ENCODE data around the gene CTSK.
"Not testable (repeated sequence)": the region's sequence is repeated elsewhere in the genome, so short reads cannot be mapped to it uniquely, and the experiment has no call there.

CTSK gene

DNA sequence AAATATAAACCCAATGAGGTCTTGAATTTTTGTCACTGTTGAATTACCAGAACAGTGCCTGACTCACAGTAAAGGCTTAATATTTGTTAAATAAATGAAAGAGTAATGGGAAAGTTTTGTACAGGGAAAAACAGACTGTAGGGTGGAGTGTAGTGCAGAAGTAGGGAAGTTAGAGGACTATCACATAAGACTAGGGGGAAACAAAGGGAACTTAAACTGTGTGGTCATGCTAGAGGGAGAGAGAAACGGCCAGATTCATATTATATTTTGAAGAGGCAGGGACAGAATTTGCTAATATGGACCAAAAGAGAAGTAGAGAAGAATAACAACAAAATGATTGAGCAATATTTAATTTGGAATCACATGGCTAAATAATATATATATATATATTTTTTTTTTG lies 14.8 kb downstream of the CTSK start:
- H3K27me3 ChIP-seq, result no peaks in the 10 kb centered on the region
- peak overlapping the region in 3 of 11 experiments; percentile 36 to 75 (median 62); a peak in 5 of 22 replicates for H3K4me2 ChIP-seq
- peaks cover 0 to 76% (median 17%) of the 10 kb centered on the region in 10 experiments; a peak in 15 of 20 replicates for H3K4me1 ChIP-seq
- H3K4me3 ChIP-seq, result no peak overlapping the region
- peaks cover 0 to 37% (median 16%) of the 10 kb centered on the region in 11 experiments; a peak in 13 of 22 replicates for H3K36me3 ChIP-seq
- TF ChIP-seq Cebpa-rat (IDR thresholded peaks at IDR 0.05), result 0 out of 22 replicates have a peak, but pooled peaks of 1 of the 11 experiments have one; percentile 25
- H3K9me3 ChIP-seq (replicated peaks in 1 of 11), result no peaks in the 10 kb centered on the region
- H4K20me1 ChIP-seq, result no peaks in the 10 kb centered on the region
- peak overlapping the region in 2 of 11 experiments; percentile 36 to 53; a peak in 2 of 22 replicates for H3K9ac ChIP-seq
- peak overlapping the region in 4 of 11 experiments; percentile 39 to 67 (median 58); a peak in 7 of 22 replicates for H3K27ac ChIP-seq

GRCh38 chr1:150791585-150791984 lies 16.5 kb downstream of the CTSK start:
- Histone ChIP-seq H4K20me1 (no peaks in the 10 kb centered on the region), H3K27ac (peak overlapping the region in 4 of 11 experiments; percentile 43 to 56 (median 48); a peak in 8 of 22 replicates), H3K36me3 (peaks cover 0 to 21% (median 10%) of the 10 kb centered on the region in 11 experiments; a peak in 9 of 22 replicates), H3K4me1 (peaks cover 0 to 80% (median 25%) of the 10 kb centered on the region in 10 experiments; a peak in 16 of 20 replicates), H3K27me3 (no peaks in the 10 kb centered on the region), H3K9ac (no peak overlapping the region; a peak in 1 of 22 replicates), H3K4me3 (no peak overlapping the region), H3K4me2 (peak overlapping the region in 7 of 11 experiments; percentile 5 to 80 (median 71); a peak in 11 of 22 replicates), H3K9me3 (replicated peaks in 1 of 11) (no peaks in the 10 kb centered on the region)
- TF ChIP-seq Cebpa-rat (IDR thresholded peaks at IDR 0.05), result no peak

DNA sequence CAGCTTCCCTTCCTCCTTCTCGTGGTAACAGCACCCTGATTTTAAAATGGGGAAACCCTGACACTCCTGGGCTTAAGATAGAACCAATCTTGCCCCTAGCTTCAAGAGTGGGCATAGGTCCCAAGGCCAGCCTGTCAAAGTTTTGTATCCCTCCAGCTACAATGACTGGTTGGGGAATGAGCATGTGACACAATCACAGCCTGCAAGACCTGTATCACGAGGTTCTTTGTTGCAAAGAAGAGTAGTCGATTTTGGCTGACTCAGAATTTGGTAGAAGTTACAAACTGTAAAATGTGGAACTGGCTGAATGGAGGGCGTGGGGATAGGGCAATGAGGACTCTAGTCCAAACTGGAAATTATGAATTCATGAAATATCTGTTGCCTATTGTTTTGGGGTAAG lies 18.7 kb downstream of the CTSK start:
- TF ChIP-seq Cebpa-rat (IDR thresholded peaks at IDR 0.05), result no peak
- Histone ChIP-seq H3K4me1 (peaks cover 0 to 87% (median 25%) of the 10 kb centered on the region in 10 experiments; a peak in 16 of 20 replicates), H3K9ac (no peak overlapping the region), H3K27ac (peak overlapping the region in 5 of 11 experiments; percentile 36 to 77 (median 59); a peak in 8 of 22 replicates), H3K36me3 (no peaks in the 10 kb centered on the region), H3K27me3 (no peaks in the 10 kb centered on the region), H3K4me2 (peak overlapping the region in 5 of 11 experiments; percentile 8 to 80 (median 73); a peak in 9 of 22 replicates), H4K20me1 (no peaks in the 10 kb centered on the region), H3K4me3 (no peak overlapping the region), H3K9me3 (replicated peaks in 1 of 11) (no peaks in the 10 kb centered on the region)

DNA sequence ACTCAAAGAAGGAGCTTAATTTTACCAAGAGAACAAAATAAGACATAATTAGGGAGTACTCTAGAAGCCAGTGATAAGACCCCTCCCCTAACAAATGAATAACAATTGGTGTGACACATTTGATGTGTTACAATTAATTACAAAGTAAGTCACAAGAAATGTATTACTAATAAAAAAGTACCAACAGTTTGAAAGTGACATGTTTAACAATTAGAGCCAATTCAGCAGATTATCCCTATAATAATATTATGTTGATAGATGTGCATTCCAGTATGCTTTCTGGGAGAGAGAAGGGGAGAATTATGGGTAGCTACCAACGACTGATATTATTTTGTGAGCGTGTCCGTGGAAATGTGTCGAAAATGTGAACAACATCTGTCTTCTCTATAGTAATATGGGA lies 19.1 kb downstream of the CTSK start:
- Histone ChIP-seq H3K36me3 (no peaks in the 10 kb centered on the region), H3K4me2 (peak overlapping the region in 5 of 11 experiments; percentile 8 to 80 (median 73); a peak in 9 of 22 replicates), H3K4me1 (peaks cover 0 to 84% (median 25%) of the 10 kb centered on the region in 10 experiments; a peak in 16 of 20 replicates), H3K9ac (no peak overlapping the region), H4K20me1 (no peaks in the 10 kb centered on the region), H3K4me3 (no peak overlapping the region), H3K9me3 (replicated peaks in 1 of 11) (no peaks in the 10 kb centered on the region), H3K27me3 (no peaks in the 10 kb centered on the region), H3K27ac (peak overlapping the region in 5 of 11 experiments; percentile 38 to 77 (median 63); a peak in 8 of 22 replicates)
- no peak for TF ChIP-seq Cebpa-rat (IDR thresholded peaks at IDR 0.05)

DNA sequence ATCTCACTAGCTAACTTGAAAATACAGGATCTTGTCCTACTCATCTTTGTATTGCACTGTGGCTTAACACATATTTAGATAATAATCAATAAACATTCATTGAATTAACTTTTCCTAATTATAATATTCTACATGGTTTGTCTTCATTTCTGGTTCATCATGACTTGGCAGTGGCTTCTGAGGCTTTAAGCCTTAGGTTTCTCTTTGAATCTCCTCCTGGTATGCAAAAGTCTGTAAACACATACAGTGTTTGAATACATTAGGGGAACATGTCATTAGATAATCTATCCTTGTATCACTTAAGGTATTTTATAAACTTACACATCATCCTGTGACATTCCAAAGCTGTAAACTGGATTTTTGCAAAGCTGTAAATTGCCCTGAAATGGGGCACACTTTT lies 20.6 kb downstream of the CTSK start:
- Histone ChIP-seq H3K27ac (peak overlapping the region in 5 of 11 experiments; percentile 1 to 77 (median 48); a peak in 8 of 22 replicates), H3K9me3 (replicated peaks in 1 of 11) (no peaks in the 10 kb centered on the region), H3K27me3 (no peaks in the 10 kb centered on the region), H3K4me2 (peak overlapping the region in 8 of 11 experiments; percentile 8 to 80 (median 62); a peak in 13 of 22 replicates), H3K4me3 (no peak overlapping the region), H3K4me1 (peaks cover 0 to 71% (median 25%) of the 10 kb centered on the region in 10 experiments; a peak in 16 of 20 replicates), H3K36me3 (no peaks in the 10 kb centered on the region), H3K9ac (peak overlapping the region in 1 of 11 experiments; percentile 39; a peak in 1 of 22 replicates), H4K20me1 (no peaks in the 10 kb centered on the region)
- TF ChIP-seq Cebpa-rat (IDR thresholded peaks at IDR 0.05), result no peak

- H3K9ac ChIP-seq, result no peak overlapping the region
- no peak overlapping the region for H3K4me2 ChIP-seq
- no peak for TF ChIP-seq Cebpa-rat (IDR thresholded peaks at IDR 0.05)
- H3K27me3 ChIP-seq, result no peaks in the 10 kb centered on the region
- H3K4me1 ChIP-seq, result peaks cover 0 to 32% (median 5%) of the 10 kb centered on the region in 10 experiments; a peak in 12 of 20 replicates
- H4K20me1 ChIP-seq, result no peaks in the 10 kb centered on the region
- H3K9me3 ChIP-seq (replicated peaks in 1 of 11), result peaks cover 0 to 6% (median 0%) of the 10 kb centered on the region in 11 experiments; a peak in 2 of 22 replicates
- no peak overlapping the region for H3K27ac ChIP-seq
- H3K4me3 ChIP-seq, result no peak overlapping the region
- no peaks in the 10 kb centered on the region for H3K36me3 ChIP-seq
Observed at GRCh38 chr1:150780510-150780909, 27.6 kb downstream of the CTSK start.

DNA sequence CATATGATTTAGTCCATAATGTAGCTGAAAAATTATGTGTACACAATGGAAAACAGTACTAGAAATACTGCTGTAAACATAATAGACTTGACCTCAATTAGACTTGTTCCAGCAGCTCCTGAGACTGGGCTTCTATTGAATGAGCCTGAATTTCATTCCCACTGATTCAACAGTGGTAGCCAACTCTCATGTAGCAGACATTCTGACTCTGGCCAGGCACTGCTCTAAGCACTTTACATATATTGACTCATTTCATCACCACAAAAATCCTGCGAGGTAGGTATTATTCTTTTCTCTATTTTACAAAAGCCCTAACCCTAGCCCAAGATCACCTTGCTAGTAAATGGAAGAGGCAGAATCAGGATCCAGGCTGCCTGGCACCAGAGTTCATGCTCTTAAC lies 29.7 kb downstream of the CTSK start:
- Histone ChIP-seq H3K4me3 (no peak overlapping the region), H4K20me1 (no peaks in the 10 kb centered on the region), H3K27ac (no peak overlapping the region), H3K9ac (no peak overlapping the region), H3K27me3 (no peaks in the 10 kb centered on the region), H3K4me2 (no peak overlapping the region), H3K9me3 (replicated peaks in 1 of 11) (peaks cover 0 to 6% (median 0%) of the 10 kb centered on the region in 11 experiments; a peak in 2 of 22 replicates), H3K36me3 (no peaks in the 10 kb centered on the region), H3K4me1 (peaks cover 0 to 36% (median 5%) of the 10 kb centered on the region in 10 experiments; a peak in 12 of 20 replicates)
- TF ChIP-seq Cebpa-rat (IDR thresholded peaks at IDR 0.05), result no peak

GRCh38 chr1:150777544-150777943 lies 30.5 kb downstream of the CTSK start:
- Histone ChIP-seq H3K27ac (no peak overlapping the region), H3K36me3 (no peaks in the 10 kb centered on the region), H3K9me3 (replicated peaks in 1 of 11) (peaks cover 0 to 6% (median 0%) of the 10 kb centered on the region in 11 experiments; a peak in 2 of 22 replicates), H3K4me3 (no peak overlapping the region), H3K9ac (no peak overlapping the region), H3K4me2 (peak overlapping the region in 7 of 11 experiments; percentile 8 to 47 (median 29); a peak in 11 of 22 replicates), H4K20me1 (no peaks in the 10 kb centered on the region), H3K4me1 (peaks cover 0 to 36% (median 5%) of the 10 kb centered on the region in 10 experiments; a peak in 12 of 20 replicates), H3K27me3 (no peaks in the 10 kb centered on the region)
- TF ChIP-seq Cebpa-rat (IDR thresholded peaks at IDR 0.05), result no peak

DNA sequence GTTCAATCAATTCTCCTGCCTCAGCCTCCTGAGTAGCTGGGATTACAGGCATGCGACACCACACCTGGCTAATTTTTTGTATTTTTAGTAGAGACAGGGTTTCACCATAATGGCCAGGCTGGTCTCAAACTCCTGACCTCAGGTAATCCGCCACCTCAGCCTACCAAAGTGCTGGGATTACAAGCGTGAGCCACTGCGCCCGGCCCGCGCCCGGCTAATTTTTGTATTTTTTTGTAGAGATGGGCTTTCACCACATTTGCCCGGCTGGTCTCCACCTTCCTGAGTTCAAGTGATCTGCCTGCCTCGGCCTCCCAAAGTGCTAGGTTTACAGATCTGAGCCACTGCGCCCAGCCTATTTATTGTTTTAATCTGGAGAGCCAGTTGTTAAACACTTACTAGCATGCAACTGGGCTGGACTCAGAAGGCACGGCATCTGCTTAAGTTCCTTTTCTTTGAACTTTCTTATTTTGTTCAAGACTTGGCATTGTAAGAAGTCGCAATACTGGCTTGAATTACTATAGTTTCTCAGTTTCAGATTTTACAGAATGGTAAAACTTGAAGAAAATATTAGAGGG lies 32.0 kb downstream of the CTSK start:
- H3K9ac ChIP-seq; H3K27me3 ChIP-seq; H3K27ac ChIP-seq; H3K4me3 ChIP-seq; H3K36me3 ChIP-seq; H3K9me3 ChIP-seq (replicated peaks in 1 of 11); H4K20me1 ChIP-seq: not testable (repeated sequence)
- peaks cover 0 to 42% (median 8%) of the 10 kb centered on the region in 10 experiments; a peak in 13 of 20 replicates for H3K4me1 ChIP-seq
- peak overlapping the region in 2 of 11 experiments; percentile 33 to 56; a peak in 3 of 22 replicates for H3K4me2 ChIP-seq
